GM19193 (cell line): Measurements from ENCODE around the gene FAM13A.

Source experiments
- POLR2A ChIP-seq: IDR thresholded peaks from 4 replicates; pipeline ENCODE4 v1.6.1; 2011; ENCODE audit not compliant: insufficient read depth, insufficient read length; ENCODE audit errors: extremely low read depth

FAM13A gene

DNA sequence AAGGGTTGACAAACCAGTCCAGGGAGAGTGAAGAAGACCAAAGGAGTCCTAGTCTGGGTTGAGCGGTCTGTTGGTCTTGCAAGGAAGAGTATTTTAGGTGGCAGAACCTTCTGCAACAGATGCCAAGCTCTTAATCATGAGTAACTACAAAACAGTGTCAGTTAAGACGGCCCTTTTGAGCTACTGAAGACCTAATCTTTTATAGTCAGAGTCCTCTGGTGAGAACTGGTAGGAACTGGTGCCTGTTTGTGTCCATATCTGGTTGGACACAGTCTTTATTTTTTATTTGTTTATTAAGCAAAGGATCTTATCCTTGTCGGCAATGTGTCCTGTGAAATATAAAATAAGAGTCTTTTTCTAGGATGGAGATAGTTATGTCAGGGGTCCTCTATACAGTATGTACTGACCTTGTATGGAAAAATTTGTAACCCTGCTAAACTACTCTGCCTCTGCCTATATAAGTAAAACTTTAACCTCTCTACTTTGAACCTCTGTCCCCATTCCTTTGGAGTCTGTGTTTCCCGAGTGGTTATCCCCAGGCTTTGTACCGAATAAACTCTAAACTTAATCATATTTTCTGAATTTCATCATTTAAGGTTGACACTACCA is 47.1 kb downstream of the FAM13A start:
- TF ChIP-seq POLR2A = no peak

DNA sequence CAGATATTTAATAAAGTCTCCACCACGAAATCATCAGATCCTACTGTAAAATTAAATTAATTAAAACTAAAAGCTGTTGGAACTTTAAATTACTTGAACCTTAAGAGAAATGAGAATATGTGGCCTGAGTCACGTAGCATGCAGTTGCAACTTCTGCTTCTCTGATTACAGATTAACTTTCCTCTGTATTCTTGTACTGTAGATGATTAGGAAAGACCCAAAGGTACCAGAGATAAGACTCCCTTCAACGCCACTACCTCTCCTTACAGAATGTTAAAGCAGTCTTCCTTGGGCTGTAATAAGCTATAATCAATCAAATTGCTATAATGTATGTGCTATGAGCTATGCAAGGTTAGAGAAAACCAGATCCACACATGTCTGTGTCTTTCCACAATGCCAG is 47.9 kb downstream of the FAM13A start:
- TF ChIP-seq POLR2A = no peak

DNA sequence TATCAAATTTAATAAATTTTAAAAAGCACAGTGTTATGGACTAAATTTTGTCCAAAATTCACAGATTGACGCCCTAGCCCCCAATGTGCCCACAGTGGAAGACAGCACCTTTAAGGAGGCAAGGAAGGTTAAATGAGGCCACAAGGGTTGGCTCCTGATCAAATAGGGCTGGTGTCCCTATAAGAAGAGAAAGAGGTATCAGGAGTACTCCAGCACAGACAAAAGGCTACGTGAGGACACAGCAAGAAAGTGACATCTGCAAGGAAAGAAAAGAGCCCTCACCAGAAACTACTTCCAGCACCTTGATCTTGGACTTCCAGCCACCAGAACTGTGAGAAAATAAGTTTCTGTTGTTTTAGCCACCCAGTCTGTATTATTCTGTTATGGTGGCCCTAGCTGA is 48.8 kb downstream of the FAM13A start:
- TF ChIP-seq POLR2A = no peak

DNA sequence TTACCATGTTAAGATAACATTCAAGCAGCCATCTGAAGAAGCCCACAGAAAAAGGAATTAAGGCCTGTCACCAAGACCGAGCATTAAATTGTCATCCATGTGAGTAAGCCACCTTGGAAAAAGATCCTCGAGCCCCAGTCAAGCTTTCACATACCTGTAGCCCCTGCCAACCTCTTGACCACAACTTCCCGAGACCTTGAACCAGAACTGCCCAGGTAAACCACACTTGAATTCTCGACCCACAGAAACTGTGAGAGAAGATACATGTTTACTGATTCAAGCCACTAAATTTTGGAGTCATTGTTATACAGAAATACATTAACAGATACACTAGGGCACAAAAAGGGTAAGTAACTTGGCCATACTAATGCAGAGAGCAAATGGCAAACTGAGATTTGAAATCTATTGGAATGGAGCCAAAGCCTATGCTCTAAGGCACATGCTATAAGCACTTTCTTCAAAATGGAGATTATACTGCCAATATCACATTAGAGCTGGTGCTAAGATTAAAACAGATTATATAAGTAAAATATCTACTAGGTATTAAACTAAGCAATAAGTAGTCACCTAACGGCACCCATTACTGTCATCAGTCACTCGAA is 49.5 kb downstream of the FAM13A start:
- TF ChIP-seq POLR2A = no peak

DNA sequence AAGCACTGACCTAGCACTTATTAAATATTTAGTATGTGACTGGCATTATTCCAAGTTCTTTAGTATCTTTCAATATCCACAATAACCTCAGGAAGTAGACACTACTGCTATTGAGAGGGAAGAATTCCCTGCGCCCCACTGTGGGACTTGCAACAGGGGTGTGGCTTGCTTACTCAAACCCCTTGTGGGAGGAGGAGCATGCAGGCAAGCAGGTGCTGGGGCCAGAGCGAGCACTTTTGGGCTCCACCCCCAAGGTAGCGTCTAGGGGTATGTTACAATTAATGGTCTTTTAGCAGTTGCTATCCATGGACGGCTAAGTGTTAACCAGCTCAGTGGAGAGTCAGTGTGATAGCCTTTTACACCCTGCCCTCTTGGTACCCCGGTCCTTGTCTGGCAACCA is 50.7 kb downstream of the FAM13A start:
- no peak for TF ChIP-seq POLR2A

DNA sequence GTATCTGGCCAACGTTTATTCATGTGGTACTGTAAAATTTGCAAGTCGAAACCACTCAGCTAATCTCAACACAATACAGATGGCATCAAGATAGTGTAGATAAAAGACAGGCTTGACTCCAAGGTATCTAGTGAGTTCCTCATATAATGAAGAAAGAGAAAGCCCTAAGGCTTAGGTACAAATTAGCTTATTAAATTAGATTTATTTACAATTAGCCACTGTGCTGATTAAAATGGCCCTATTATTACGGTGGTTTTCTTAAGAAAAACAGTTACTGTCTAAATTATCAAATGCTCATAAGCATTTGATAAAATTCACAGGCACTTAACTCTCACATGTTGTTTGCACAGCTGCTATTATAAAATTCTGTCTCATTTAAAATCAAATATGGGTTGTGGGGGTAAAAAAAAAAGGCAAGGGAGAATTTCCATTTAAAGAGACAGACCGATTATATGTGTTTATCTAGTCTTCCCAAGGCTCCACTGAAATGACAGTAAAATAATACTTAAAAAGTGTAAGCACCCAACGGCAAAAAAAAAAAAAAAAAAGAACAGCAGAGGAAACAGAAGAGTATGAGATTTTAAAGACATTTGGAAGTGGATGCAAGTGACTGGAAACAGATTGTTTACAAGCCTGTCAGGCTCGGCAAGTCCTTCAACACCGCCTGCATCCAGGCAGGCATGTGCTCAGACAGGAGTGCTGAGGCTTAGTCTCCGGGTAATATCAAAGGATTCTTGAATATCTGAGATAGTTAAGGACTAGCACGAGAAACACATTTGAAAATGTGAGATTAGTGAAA is 55.1 kb downstream of the FAM13A start:
- TF ChIP-seq POLR2A = no peak

DNA sequence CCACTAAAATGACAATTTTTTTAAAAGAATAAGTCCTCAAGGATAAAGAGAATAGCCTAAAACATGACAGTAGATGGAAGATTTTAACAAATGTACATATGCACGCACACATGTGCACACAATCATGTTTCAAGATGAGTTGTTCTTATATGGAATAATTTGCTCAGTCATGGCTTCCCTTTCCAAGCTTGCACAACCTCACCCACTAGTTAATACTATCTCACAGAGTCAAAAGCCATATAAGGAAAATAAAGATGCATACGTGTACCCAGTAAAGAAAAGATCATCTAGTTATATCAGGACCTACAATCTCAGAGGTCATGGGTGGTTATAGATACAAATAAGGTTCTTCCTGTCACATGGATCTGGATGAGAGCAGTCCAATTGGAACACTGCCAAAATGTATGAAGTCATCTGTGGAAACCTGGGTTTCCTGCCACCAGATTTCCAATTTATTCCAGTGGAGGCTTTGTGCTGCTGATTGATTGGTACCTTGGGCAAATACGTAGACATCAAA is 56.1 kb downstream of the FAM13A start:
- no peak for TF ChIP-seq POLR2A

DNA sequence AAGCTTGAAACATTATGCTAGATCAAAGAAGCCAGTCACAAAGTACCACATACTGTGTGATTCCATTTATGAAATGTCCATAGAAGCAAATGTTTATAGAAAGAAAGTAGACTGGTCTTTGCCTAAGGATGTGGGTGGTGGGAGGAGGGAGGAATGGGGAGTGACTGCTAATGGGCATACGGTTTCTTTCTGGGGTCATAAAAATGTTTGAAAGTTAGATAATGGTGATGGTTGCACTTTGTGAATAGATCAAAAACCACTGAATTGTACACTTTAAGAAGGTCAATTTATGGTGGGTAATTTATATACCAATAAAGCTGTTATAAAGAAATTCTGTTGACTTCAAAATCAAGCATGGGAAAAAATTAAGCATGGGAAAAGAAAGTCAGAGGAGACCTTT is 56.6 kb downstream of the FAM13A start:
- TF ChIP-seq POLR2A = no peak

DNA sequence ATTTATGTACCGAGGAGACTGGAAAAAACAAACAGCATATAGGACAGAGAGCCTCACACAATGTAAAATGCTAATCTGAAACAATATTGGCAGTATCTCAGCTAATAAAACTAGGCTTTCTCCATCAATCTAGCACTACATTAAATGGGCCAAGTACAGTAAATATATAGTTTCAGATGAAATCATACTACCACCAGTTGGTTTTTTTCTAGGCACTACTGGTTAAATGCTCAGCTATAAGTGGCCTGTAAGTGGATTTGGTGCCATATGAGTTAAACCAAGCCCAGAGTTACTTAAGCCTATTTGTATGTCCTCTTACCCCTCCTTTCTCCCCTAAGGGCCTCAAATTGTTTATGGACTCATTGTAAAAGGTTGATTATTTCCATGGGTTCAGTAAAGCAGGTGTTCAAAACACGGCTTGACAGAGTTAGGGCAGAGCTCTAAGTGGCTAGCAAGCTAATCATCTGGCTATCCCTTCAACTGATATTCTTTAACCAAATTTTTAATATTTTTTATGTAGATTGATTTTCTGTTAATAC is 57.5 kb downstream of the FAM13A start:
- TF ChIP-seq POLR2A = no peak

DNA sequence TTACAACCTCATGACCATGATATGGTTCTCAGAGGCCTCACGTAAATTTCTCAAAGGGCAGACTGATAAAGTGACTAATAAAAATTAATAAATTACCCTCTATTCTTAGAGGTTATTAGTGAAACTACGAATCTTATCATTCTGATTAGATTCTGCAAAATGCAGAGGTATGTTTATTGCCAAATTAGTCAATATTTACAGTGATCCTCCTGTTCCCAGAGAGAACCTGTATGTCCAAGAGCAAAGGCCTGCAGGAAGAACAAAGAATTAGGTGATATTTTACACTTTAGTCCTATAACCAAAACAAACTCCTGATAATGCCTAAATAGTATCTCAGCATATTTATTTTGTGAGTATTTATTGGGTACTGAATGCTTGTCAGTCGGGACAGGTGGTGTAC is 58.1 kb downstream of the FAM13A start:
- TF ChIP-seq POLR2A = no peak

DNA sequence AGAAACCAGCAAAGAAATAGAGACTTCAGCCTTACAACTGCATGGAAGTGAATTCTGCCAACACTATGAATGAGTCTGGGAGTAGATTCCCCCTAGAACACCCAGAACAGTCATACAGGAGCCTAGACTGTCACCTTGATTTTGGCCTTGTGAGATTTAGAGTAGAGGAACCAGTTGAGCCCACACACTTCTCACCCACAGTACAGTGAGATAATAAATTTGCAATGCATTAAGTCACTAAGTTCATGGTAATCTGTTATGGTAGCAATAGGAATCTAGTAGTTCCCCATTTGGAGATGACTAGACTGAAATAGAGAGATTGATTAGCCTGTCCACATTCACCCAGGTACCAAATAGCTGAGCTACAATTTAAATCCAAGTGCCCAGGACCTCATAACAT is 59.0 kb downstream of the FAM13A start:
- TF ChIP-seq POLR2A = no peak

DNA sequence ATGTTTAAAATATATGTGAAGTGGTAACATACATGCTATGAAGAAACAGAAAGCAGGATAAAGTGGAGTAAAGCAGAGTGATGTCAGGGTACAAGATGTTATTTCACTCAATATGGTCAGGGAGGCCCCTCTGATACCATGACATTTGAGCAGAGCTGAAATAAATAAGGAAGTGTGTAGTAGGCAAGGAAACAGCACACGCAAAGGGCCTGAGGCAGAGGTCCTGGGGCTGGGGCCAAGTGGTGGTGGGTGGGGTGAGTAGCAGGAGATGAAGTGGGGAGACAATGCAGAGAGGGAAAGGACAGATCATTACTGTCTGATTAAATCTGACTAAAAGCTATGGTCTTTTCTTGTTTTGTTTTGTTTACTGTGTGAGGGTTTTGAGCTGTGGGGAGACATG is 61.1 kb downstream of the FAM13A start:
- TF ChIP-seq POLR2A = no peak

DNA sequence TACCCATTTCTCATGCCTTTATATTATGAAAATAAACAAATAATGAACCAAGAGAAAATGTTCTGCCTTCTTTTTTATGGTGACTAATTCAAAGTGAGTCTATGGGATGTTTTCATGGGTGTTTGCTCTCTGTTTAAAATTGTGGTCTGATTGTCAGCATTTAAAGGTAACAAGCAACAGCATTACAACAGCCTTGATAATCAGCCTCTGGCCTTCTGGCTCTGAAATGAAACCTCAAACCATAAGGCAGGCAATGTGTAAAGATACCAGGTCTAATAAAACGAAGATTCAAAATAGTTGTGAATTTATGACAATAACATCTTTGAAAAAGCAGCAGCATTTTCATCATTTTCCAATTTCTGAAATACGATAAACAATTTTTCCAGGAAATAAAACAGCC is 63.7 kb downstream of the FAM13A start:
- TF ChIP-seq POLR2A = no peak

DNA sequence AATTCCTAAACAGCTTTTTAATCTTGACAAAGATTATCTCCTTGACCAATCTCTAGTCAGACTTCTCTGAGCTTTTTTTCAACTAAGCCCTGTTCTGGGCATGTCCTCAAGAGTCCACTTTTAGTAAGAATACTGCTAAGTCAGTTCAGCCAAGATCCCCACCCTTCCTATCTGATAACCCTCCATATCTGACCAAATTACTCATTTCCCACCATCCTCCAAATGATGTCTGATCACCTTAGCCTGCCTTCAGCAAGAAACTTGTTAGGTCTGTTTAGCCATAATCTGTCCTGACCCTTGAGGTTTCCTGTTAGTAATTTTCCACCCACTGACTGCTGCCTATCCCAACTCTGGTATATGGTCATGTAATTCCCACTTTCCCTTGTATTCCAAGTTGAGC is 65.2 kb downstream of the FAM13A start:
- no peak for TF ChIP-seq POLR2A

DNA sequence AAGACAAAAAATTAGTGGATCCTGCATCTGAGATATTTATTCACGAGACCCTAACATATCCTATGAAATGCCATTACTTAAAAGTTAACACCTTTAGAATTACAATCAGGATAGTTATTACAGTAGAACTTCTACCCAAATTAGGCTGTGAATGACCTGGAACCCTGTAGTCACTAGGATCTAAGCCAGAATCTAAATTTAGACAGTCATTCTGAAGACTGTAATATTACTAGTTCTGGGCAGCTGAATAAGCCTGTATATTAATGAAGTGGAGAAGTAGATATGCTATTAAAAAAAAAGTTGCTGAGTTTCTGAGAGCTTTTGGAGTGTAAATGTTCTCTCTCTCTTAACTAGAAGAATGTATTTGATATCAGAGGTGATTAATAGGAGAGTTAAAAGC is 67.0 kb downstream of the FAM13A start:
- TF ChIP-seq POLR2A = no peak
